Aorta (tissue), 5 donors: ENCODE results near the gene ASPA. TPM values are rescaled to one million over a fixed set of nuclear protein-coding genes. Genes with fewer than 3 reads are reported as not detected.

Experiments
- ATAC-seq: fragments of 200-7000 bp; cut with Tn5 transposase; one replicate; pipeline ENCODE4 v1.9.1; 2022; ENCODE audit warnings: moderate library complexity; ENCODE audit not compliant: low FRiP score
- DNase-seq, 2 donors: peaks; one replicate each; pipeline ENCODE4 v3.0.0-alpha.2; 2020
- H3K27ac ChIP-seq, 2 donors: one replicate each; pipeline ENCODE4 v1.5.1; 2013; ENCODE audit warnings: low read length in 2 of 2, mild to moderate bottlenecking in 2 of 2, moderate library complexity in 2 of 2, control low read depth in 1 of 2, inconsistent platforms in 1 of 2, low read depth in 1 of 2
- H3K27me3 ChIP-seq, 2 donors: one replicate each; pipeline ENCODE4 v1.6.1; 2013; ENCODE audit warnings: control low read depth in 1 of 2, low read length in 1 of 2, mild to moderate bottlenecking in 1 of 2, moderate library complexity in 1 of 2; ENCODE audit not compliant: insufficient read depth in 2 of 2, control insufficient read depth in 1 of 2
- H3K36me3 ChIP-seq, 2 donors: one replicate each; pipeline ENCODE4 v1.6.1; 2013; ENCODE audit warnings: control low read depth in 1 of 2, low read length in 1 of 2, mild to moderate bottlenecking in 1 of 2; ENCODE audit not compliant: insufficient read depth in 2 of 2, control insufficient read depth in 1 of 2
- H3K4me1 ChIP-seq, 2 donors: one replicate each; pipeline ENCODE4 v1.6.1; 2013; ENCODE audit warnings: low read length in 2 of 2, control low read depth in 1 of 2, mild to moderate bottlenecking in 1 of 2, moderate library complexity in 1 of 2; ENCODE audit not compliant: insufficient read depth in 2 of 2, control insufficient read depth in 1 of 2
- H3K4me3 ChIP-seq, 2 donors: one replicate each; pipeline ENCODE4 v1.5.1; 2013; ENCODE audit warnings: low read length in 2 of 2, control low read depth in 1 of 2, mild to moderate bottlenecking in 1 of 2
- H3K9me3 ChIP-seq: one replicate; pipeline ENCODE4 v1.6.1; 2013; ENCODE audit warnings: mild to moderate bottlenecking, low read length; ENCODE audit not compliant: control insufficient read depth
- WGBS, 2 donors: extraction: QIAGEN DNeasy Blood & Tissue Kit; methylation state at CpG; one replicate each; pipeline ENCODE4 v1.1.7; 2013; 5-methylcytosine and 5-hydroxymethylcytosine counted together
- intact Hi-C, 2 donors: fragments of 100-400 bp; cut with DNase I; formaldehyde crosslinking; loops; one replicate each; pipeline versions ENCODE4 v1.14.2 to v1.15.0; 2022
- polyA plus RNA-seq, 2 donors: library from polyadenylated mRNA; stranded (reverse); fragments of 200-250 nt; gene quantifications; one replicate each; pipeline ENCODE4 v1.2.3, GENCODE V29; 2013
- total RNA-seq, 2 donors: library from RNA; stranded (reverse); fragmentation: NEBNext Ultra II Directional; extraction: Animal tissue kit (Norgen Biotek cat#: 25700); gene quantifications; one replicate each; pipeline ENCODE4 v1.2.1, GENCODE V29; 2021
- donor health status: healthy with polysubstance abuse.
- donor health status: Bipolar disorder and iron deficiency.
- donor health status: DM: no; HTN: no; CAD: no.
- donor health status: DM: no; HTN: no; CAD: no.
- donor health status: DM: yes; HTN: yes; CAD: no.

ASPA gene
- total and polyA plus RNA-seq, 4 donors, result 0.10 to 6.6 (median 3.8) TPM

DNA sequence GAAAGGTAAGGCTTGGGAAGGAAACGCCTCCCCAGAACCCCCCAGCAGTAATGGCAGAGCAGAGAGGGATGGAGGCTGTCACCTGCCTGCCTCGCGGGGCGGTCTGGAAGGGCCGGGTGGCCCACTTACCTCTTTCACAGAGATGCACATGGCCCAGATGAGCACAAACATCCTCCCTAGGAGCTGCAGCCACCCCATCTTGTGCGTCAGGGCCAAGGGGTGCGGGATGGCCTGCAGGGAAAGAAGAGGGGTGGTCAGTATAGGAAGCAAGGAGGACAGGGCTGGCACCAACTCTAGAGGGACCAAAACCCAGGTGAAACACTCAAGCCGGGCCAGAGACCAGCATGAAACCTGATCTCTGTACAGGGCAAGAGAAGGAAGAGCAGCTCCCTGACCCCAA, 52.1 kb downstream of the ASPA start:
- H3K4me1 ChIP-seq, result no peaks in the 10 kb centered on the region
- H3K36me3 ChIP-seq, result no peaks in the 10 kb centered on the region
- DNase-seq (peak; percentile 9 to 41), ATAC-seq (no peak)
- no peak overlapping the region for H3K4me3 ChIP-seq
- intact Hi-C loops, result no loop called here
- 94% methylated on average over 8 of the region's 8 CpGs for WGBS, 2 donors
- H3K27ac ChIP-seq, result no peak overlapping the region
- H3K27me3 ChIP-seq, result no peaks in the 10 kb centered on the region
- no peaks in the 10 kb centered on the region for H3K9me3 ChIP-seq

DNA sequence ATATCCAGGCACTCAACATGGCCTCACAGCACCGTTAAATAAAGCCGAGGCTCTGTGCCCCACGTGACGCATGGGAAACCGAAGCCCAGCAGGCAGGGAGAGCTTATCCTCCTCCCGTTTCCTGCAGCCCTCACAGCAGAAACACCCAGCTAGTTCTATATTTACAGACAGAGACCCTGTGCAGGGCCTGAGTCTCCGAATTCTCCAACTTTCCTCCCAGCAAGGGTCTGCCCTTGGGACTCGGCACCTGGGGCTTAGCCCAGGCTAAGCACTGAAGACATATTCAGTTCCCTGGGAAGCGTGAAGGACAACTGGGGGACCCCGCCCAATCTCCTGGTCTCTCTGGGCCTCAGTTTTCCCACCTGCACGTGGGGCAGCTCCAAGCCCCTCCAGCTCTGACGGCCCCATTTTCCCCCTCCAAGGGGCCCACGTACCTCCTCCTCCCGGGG, 52.6 kb downstream of the ASPA start:
- Histone ChIP-seq H3K27ac (no peak overlapping the region), H3K9me3 (no peaks in the 10 kb centered on the region), H3K4me3 (no peak overlapping the region), H3K4me1 (no peaks in the 10 kb centered on the region), H3K27me3 (no peaks in the 10 kb centered on the region), H3K36me3 (no peaks in the 10 kb centered on the region)
- 82 to 83% methylated on average over 14 of the region's 14 CpGs for WGBS, 2 donors
- ATAC-seq (no peak), DNase-seq (no peak)
- intact Hi-C loops, result no loop called here

DNA sequence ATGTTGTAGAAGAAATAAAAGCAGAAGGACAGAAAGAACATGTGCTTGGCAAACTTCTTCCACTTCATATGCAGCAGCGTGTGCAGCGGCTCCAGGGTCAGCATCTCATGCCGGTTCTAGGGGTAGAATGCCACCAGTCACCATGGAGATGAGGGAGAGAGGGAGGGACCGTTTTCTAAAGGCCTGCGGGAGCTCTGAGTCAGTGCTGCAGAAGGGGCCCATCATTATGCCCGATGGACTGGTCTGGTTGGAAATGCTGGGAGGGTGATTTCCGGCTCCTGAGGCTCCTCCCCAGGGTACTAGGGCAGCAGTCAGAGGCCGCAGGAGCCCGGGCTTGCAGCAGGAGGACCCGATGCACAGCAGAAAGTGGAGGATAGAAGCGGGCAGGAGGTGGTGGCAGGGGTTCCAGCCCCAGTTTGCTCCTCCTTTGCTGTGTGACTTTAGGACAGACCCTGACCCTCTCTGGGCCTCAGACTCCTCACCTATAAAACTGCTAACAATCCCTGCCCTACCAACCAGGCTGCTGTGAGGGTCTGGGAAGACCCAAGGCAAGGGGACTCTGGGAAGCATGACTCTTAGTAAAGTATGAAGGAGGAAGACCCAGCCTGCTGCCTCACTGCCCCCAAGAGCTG, 53.2 kb downstream of the ASPA start:
- 69 to 72% methylated on average over 11 of the region's 11 CpGs for WGBS, 2 donors
- no peaks in the 10 kb centered on the region for H3K27me3 ChIP-seq
- H3K9me3 ChIP-seq, result no peaks in the 10 kb centered on the region
- intact Hi-C loops, result no loop called here
- H3K4me1 ChIP-seq, result no peaks in the 10 kb centered on the region
- ATAC-seq, result no peak
- no peaks in the 10 kb centered on the region for H3K36me3 ChIP-seq
- no peak overlapping the region for H3K27ac ChIP-seq
- DNase-seq, result peak in 1 of 2 donors; percentile 58
- H3K4me3 ChIP-seq, result no peak overlapping the region

DNA sequence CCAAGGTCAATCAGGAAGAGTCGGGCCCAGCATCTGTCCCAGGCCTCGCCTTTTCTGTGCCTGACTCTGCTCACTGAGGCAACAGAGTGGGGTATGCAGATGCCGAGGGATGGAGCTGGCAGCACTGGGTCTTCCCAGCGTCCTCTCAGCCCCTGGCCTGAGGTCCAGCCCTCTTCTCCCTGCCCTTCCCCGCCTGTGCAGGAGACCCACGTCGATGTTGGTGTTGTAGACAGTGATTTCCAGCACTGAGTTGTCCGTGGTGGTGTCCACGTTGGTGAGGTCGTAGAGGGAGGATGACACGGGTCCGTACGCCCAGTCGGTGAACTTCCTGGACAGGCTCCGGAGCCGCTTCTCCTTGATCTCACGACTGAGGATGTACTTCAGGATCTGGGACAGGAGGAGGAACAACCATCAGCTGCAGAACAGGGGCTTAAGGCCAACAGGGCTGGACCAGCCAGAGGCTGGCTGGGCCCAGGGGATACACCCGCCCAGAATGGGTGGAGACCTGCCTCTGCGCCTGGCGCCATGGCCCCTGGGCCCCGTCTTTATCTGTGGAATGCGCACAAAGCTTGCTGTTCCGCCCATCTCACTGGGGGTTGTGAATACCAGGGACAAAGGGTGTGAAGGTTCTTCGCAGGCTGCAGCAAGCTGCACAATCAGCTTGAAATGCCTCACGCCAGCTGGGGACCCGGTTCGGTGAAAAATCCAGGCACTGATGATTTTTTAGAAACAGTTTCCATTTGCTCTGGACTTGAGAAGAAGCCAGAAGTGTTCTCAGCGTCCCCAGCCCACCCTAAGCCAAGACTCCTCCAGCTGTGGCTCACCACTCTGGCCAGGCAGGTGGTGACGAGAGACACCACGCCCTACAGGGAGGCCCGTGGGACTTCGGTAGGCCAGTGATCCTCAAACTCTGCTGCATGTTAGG, 54.3 kb downstream of the ASPA start:
- Histone ChIP-seq H3K4me3 (no peak overlapping the region), H3K27ac (no peak overlapping the region), H3K9me3 (no peaks in the 10 kb centered on the region), H3K27me3 (no peaks in the 10 kb centered on the region), H3K36me3 (no peaks in the 10 kb centered on the region), H3K4me1 (no peaks in the 10 kb centered on the region)
- intact Hi-C loops, result no loop called here
- ATAC-seq (peak; percentile 80), DNase-seq (peak; percentile 65 to 86)
- WGBS, 2 donors, result 35 to 41% methylated on average over 32 of the region's 32 CpGs

DNA sequence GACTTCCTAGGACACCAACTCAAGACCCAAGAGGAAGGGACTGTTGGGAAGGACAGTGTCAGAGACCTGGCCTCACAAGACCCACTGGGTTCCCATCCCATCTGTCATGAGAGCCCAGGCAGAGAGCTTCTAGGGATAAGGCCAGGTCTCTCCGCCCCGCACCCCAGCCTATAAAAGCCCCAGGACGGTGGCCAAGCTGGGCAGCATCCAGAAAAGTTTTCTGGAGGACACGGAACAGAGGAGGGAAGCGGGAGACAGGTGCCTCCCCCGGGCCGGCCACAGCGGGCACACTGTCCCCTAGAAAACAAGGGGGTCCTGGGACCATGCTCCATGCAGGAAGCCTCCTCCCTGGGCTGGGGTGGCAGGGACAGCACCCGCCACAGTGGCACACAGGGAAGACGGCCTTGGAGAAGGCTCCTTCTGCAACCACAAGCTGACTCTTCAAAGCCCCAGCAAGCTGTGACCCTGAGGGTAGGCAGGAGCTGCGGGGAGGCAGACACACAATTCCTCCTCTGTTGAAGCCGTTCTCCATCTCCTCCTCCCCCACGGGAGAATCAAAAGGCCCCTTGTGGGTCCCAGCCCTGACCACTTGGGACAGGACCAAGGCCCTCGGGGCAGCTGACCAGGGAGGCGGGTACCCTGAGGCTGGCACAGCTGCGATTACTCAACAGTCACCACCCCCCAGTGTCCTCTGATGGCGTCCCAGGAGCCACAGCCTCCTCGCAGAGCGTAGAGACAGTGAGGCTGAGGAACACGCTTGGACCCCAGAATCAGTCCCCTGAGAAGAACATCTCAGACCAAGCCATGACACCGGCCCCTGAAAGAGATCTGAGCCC, 55.7 kb downstream of the ASPA start:
- Histone ChIP-seq H3K36me3 (no peaks in the 10 kb centered on the region), H3K4me3 (no peak overlapping the region), H3K27ac (no peak overlapping the region), H3K4me1 (no peaks in the 10 kb centered on the region), H3K27me3 (no peaks in the 10 kb centered on the region), H3K9me3 (no peaks in the 10 kb centered on the region)
- DNase-seq, result peak; percentile 24 to 74
- ATAC-seq, result no peak
- intact Hi-C loops, result no loop called here
- 77 to 81% methylated on average over 21 of the region's 21 CpGs for WGBS, 2 donors

DNA sequence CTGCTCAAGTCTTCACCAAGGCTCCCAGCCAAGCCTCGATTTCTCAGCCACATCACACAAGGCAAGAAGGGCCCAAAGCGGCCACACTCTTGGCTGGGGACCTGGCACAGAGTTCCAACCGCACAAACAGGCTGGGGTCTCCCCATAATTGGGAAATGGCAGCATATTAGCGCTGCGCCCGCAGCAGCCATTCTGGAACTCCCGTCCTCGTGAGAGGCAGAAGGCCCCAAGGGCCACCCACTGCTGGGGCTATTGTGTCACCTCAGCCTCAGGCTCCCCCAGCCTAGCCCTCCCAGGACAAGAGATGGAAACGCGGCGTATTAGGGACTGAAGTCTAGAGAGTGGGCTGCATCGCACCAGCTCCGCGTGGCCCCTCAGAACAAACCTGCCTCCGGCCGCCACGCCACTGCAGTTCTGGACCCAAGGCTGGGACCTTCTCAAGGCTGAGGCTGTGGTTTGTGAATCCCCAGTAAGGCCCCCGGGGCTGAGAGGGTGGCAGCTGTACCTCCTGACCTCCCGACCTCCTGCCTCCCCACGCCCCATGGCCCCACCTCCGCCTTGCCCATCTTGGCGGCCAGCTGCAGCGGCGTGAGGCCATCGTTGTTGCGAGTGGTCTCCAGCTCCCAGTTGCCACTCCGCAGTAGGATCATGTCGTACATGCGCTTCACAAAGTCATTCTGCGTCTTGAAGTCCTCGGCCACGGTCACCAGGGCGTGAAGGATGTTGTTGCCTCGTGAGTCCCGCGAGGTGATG, 56.5 kb downstream of the ASPA start:
- Histone ChIP-seq H3K4me3 (no peak overlapping the region), H3K9me3 (no peaks in the 10 kb centered on the region), H3K4me1 (no peaks in the 10 kb centered on the region), H3K36me3 (no peaks in the 10 kb centered on the region), H3K27ac (no peak overlapping the region), H3K27me3 (no peaks in the 10 kb centered on the region)
- peak; percentile 35 to 72 for DNase-seq
- WGBS, 2 donors, result 90 to 94% methylated on average over 35 to 36 of the region's 36 CpGs
- ATAC-seq, result no peak
- intact Hi-C loops, result no loop called here

DNA sequence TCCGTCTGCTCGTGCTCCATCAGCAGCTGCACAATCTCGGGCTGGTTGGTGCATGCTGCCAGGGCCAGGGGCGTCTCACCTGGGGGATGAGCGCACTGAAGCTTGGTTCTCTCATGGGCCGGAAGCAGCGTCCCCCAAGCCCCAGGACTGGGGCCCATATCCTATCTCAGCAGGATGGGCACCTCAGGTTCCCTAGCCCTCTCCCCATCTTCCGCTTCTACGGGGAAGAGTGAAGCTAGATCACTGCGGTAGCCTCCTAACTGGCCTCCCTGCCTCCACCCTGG, 57.0 kb downstream of the ASPA start:
- ATAC-seq (no peak), DNase-seq (no peak)
- 97% methylated on average over 10 of the region's 10 CpGs for WGBS, 2 donors
- Histone ChIP-seq H3K36me3 (no peaks in the 10 kb centered on the region), H3K27ac (no peak overlapping the region), H3K4me1 (no peaks in the 10 kb centered on the region), H3K27me3 (no peaks in the 10 kb centered on the region), H3K9me3 (no peaks in the 10 kb centered on the region), H3K4me3 (no peak overlapping the region)
- intact Hi-C loops, result no loop called here

DNA sequence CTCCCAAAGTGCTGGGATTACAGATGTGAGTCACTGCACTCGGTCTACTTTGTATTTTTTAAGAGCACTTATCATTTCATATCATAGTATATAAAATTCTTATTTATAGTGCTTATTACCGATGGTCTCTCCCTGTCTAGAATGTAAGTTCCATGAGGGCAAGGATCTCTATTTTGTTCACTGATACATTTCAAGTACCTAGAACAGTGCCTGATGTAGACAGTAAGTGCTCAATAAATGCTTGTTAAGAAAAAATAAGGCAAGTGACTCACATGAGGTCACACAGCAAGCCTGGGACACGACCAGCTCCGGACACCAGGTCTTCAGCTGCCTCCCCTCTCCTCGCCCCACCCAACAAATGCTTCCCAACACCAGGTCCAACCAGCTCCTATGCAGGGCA, 58.0 kb downstream of the ASPA start:
- intact Hi-C loops, result no loop called here
- ATAC-seq, result no peak
- Histone ChIP-seq H3K4me1 (no peaks in the 10 kb centered on the region), H3K9me3 (no peaks in the 10 kb centered on the region), H3K4me3 (no peak overlapping the region), H3K36me3 (no peaks in the 10 kb centered on the region), H3K27me3 (no peaks in the 10 kb centered on the region), H3K27ac (no peak overlapping the region)
- DNase-seq, result peak; percentile 20 to 49
- 93 to 95% methylated on average over 5 of the region's 5 CpGs for WGBS, 2 donors
